ENCODE data around the gene TBCCD1. TPM values are rescaled to one million over a fixed set of nuclear protein-coding genes. Genes with fewer than 3 reads are reported as not detected.

The TBCCD1 gene
- total and polyA plus RNA-seq, 2 experiments from 2014 or later: 5.8 to 16.7 TPM

- Histone ChIP-seq H3K79me2 (replicated peaks; ENCODE audit: insufficient read depth) (no peaks in the 10 kb centered on the region), H3K4me1 (ENCODE audit: insufficient read depth) (no peaks in the 10 kb centered on the region), H3K9me2 (ENCODE audit: insufficient read depth) (no peaks in the 10 kb centered on the region), H4K20me1 (replicated peaks; ENCODE audit: insufficient read depth) (no peaks in the 10 kb centered on the region), H3F3A (replicated peaks; ENCODE audit: low read depth) (no peaks in the 10 kb centered on the region), H3K27me3 (ENCODE audit: insufficient read depth) (no peaks in the 10 kb centered on the region), H3K4me3 (no peak overlapping the region), H2AFZ (no peak overlapping the region), H3K4me2 (no peak overlapping the region), H3K27ac (ENCODE audit: low read depth) (no peak overlapping the region), H3K36me3 (ENCODE audit: insufficient read depth) (no peaks in the 10 kb centered on the region)
- ATAC-seq (no peak), DNase-seq (ENCODE audit: low spot score) (no peak)
- H3K4me3 Mint-ChIP-seq: no peak overlapping the region
- H3K4me1 Mint-ChIP-seq: no peaks in the 10 kb centered on the region
- H3K27me3 Mint-ChIP-seq (ENCODE audit: insufficient read depth, low read depth, poor library complexity): peaks cover 10% of the 10 kb centered on the region
- H3K9me3 Mint-ChIP-seq: peaks cover 9% of the 10 kb centered on the region; the same call in 2 of the 3 replicates
- no peaks in the 10 kb centered on the region for H3K36me3 Mint-ChIP-seq (ENCODE audit: low read depth)
- TF ChIP-seq JUNB (IDR thresholded peaks at IDR 0.05; ENCODE audit: unreplicated experiment) (no peak), STAT1 (IDR thresholded peaks at IDR 0.05; ENCODE audit: unreplicated experiment) (no peak), EZH2phosphoT487 (IDR thresholded peaks at IDR 0.05; ENCODE audit: unreplicated experiment) (no peak), ZNF462 (CRISPR knock-in tag; IDR thresholded peaks at IDR 0.05) (no peak), NANOG (IDR thresholded peaks at IDR 0.05; ENCODE audit: borderline replicate concordance) (no peak), ZNF114 (CRISPR knock-in tag; IDR thresholded peaks at IDR 0.05) (no peak), REST (IDR thresholded peaks at IDR 0.05; ENCODE audit: unreplicated experiment) (no peak), POLR2AphosphoS5 (IDR thresholded peaks at IDR 0.05; ENCODE audit: low read depth) (no peak), EZH2 (IDR thresholded peaks at IDR 0.05; ENCODE audit: low read depth, unreplicated experiment) (no peak), CREB1 (CRISPR knock-in tag; IDR thresholded peaks at IDR 0.05; ENCODE audit: low read depth) (no peak)
- TF ChIP-seq, protein P1, sequence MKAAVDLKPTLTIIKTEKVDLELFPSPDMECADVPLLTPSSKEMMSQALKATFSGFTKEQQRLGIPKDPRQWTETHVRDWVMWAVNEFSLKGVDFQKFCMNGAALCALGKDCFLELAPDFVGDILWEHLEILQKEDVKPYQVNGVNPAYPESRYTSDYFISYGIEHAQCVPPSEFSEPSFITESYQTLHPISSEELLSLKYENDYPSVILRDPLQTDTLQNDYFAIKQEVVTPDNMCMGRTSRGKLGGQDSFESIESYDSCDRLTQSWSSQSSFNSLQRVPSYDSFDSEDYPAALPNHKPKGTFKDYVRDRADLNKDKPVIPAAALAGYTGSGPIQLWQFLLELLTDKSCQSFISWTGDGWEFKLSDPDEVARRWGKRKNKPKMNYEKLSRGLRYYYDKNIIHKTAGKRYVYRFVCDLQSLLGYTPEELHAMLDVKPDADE (IDR thresholded peaks at IDR 0.05): no peak
- H3K27ac Mint-ChIP-seq: no peak overlapping the region
Measured at GRCh38 chr3:186496635-186497034, 70.5 kb downstream of the TBCCD1 start.

Data from GM23338 (cell line).